Urothelium cell line (cell line): Measurements from ENCODE around the gene PPIL6.
"Not testable (repeated sequence)": the region's sequence is repeated elsewhere in the genome, so short reads cannot be mapped to it uniquely, and the experiment has no call there.

Source experiments
- DNase-seq: peaks from one replicate; pipeline ENCODE4 v3.0.0; 2011; ENCODE audit warnings: low spot score, mixed read lengths
- FAIRE-seq: peaks from 2 replicates; lab custom pipeline; 2011; peaks lifted over from hg19 to GRCh38; lab: Jason Lieb, UNC

The PPIL6 gene

DNA sequence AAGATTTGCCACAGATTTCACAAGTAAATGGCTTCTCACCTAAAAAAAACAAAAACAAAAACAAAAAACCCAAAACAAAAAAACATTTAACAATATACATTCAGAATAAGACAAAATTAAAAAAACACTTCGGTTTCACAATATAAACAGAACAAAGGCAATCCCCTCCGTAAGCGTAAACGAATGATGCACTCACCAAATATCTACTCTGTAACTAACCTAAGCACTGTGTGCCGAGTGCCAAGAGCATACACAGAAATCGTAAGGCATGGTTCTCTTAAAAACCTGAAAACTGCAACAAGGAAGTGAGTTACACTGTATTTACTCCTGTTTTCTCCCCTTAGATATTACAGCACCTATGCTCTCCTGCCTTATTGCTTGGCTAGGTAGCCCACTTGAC is 27.3 kb upstream of the PPIL6 start:
- FAIRE-seq (no peak), DNase-seq (no peak)

GRCh38 chr6:109466212-109466923 is 25.9 kb upstream of the PPIL6 start:
- DNase-seq (no peak), FAIRE-seq (no peak)

GRCh38 chr6:109465772-109466171 is 25.3 kb upstream of the PPIL6 start:
- no peak for DNase-seq
- FAIRE-seq: no peak

GRCh38 chr6:109461733-109462526 is 21.5 kb upstream of the PPIL6 start:
- FAIRE-seq (no peak), DNase-seq (no peak)

DNA sequence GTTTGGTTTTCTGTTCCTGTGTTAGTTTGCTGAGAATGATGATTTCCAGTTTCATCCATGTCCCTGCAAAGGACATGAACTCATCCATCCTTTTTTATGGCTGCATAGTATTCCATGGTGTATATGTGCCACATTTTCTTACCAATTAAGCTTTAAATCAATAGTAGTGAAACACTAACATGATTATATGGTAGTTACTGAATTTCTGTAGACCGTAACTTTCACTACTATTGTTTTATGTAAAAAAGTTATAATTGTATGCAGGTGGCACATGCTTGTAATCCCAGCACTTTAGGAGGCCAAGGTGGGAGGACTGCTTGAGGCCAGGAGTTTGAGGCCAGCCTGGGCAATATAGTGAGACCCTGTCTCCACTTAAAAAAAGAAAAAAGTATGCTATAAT is 20.8 kb upstream of the PPIL6 start:
- DNase-seq, FAIRE-seq: not testable (repeated sequence)

DNA sequence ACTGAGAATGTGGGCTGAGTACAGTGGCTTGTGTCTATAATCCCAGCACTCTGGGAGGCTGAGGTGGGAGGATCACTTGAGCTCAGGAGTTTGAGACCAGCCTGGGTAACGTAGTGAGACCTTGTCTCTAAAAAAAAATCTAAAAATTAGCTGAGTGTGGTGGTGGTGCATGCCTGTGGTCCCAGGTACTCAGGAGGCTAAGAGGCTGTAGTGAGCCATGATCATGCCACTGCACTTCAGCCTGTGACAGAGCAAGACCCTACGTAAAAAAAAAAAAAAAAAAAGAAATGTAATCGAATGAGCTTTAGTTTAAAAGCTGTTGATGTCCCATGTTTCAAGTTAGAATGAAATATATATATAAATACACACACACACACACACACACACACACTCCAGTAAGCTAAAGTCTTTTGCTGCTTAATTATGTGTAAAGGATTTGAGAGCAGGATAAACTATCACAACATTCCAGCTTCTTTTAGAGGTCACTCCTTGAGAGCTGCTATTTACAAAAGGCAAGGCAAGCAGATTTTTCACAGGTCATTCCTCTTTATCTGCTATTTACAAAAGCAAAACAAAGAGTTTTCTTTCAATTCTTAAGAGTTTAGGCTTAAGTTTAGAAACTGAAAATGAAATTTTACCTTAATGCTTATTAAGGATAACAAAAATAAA is 19.9 kb upstream of the PPIL6 start:
- DNase-seq (no peak), FAIRE-seq (no peak)

DNA sequence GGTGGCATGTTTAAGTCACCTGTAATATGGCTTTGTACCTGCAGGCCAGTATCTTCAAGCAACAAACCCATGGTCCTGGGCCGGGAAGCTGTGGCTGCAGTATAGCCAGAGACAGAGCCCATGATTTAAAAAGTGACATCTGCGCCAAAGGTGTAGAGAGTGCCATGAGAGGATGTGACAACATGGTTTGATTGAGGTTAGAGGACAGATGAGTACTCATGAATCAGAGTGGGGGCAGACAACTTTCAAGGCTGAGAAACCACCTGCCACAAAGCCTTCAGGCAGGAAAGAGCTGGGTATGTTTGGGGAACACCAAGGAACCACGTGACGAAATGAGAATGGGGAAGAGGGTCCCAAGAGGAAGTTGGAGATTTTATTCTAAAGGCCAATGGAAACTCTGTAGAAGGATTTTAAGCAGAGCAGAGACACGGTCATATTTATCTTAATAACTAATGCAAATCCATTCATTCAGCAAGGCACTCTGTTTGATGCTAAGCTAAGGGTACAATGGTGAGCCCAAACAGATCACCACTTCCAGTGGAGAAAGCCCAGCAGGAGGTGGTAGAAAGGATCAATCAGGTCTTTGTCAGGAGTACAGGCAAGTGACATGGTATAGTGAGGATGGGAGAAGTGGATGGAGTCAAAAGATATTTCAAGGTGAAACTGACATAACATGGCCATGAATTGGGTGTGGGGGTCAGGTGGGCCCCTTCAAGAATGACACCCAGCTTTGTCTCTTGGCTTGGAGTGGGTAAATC is 18.5 kb upstream of the PPIL6 start:
- no peak for FAIRE-seq
- no peak for DNase-seq

GRCh38 chr6:109457562-109457996 is 17.2 kb upstream of the PPIL6 start:
- no peak for FAIRE-seq

DNA sequence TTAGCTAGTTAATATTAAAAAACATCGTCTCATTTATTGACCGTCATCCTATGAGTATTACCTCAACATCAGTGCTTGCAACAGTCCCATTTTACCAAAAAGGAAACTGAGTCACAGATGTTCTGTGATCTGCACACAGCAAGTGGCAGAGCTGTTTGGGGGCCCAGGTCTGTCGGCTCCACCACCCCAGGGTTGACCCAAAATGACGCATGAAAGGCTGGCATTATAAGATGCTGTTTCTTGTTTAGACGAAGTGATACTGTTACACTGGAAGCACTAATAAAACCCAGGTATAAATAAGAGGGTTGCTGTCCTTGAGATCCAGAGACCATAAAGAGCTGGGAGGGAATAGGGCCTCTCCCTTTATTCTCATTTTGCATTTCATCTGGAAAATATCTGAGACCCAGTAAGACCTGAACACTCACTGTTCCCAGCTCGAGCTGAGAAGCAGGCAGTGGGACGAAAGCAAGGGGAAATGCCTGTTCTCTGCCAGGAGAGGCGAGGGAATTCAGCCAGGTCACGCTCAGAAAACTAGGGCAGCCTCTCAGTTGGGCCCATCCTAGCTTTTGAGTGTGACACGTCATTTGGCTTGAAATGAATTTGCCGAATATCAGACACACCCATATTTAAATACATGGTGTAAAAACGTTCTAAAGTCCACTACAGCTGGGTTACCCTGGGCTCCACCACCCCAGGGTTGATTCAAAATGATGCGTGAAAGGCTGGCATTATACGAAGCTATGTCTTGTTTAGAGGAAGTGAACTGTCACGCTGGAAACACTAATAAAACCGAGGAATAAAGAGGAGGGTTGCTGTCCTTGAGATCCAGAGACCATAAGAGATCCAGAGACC is 16.5 kb upstream of the PPIL6 start:
- FAIRE-seq (no peak), DNase-seq (no peak)

More at GRCh38 chr6:109457562-109457996, 17.2 kb upstream of the PPIL6 start:
- no peak for DNase-seq

DNA sequence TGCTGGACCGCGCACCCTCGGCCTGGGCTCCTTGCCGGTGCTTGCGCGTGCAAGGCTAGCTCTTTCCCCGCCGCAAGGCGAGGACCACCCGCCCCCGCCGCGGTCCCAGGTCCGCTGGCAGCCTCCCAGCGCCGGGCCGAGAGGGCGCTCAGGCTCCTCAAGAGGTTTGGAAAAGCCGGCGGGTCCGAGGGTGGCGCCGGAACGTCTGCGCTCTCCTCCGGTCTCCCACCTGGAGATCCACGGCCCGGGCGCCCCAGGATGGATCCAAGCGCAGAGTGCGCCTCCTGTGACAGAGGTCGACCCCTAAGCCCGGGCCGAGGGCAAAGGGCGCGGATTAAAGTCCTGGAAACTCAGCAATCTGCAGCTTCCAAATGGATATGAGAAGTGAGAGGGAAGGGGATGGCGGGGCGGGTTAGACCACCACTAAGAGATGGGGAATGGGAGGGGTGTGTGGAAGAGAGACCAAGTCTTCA is 15.7 kb upstream of the PPIL6 start:
- FAIRE-seq (no peak), DNase-seq (peak; percentile 37)

- peak; percentile 67 for DNase-seq
These were observed 15.1 kb upstream of the PPIL6 start, which contains the start of gene MICAL1 for GRCh38 chr6:109455437-109456110. Gene MICAL1 (minus strand): TSS chr6:109455772. CDS start chr6:109454196, 1,576 bp downstream.

DNA sequence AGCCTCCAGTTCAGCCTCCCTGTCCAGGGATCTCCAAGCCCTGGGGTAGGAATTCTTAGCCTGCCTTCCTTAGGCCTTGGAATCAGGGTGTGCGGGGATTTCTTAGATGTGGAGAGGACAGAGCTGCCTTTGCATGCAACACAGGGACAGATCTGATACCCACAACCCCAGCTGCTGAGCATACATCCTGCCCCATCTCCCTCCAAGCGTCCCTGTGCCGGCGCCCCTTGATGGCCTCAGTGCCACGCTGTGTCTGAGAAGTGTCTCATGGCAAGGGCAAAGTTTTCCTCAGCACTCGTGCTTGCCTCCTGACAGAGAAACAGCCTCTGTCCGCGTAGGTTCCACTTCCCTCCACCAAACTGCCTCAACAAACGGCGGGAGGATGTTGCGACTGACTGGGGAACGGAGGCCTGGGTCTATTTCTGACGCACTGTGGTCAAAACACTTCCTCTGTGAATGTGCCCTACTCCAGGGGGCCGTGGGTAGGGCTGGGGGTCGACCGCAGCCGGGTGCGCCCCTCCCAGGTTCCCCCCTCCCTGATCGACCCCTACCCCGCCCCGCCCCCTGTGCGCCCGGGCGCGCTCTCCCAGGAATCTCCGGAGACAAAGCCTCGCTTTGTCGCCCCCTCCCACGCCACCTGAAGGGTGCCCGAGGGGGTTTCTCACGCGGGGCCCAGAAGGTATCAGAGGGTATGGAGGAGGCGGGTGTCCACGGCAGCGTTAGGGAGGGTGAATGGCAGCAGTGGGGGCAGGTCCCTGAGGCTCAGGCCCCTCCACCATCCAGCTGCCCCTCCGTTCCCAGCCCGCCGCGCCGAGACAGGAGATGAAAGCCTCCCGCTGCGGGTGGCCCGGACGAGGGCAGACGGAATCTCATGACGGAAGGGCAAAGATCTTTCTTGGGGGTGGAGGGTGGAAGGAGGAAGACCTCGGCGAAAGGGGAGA is 14.3 kb upstream of the PPIL6 start:
- DNase-seq (peak; percentile 20), FAIRE-seq (no peak)

More at GRCh38 chr6:109455437-109456110, 15.1 kb upstream of the PPIL6 start, which contains the start of gene MICAL1:
- no peak for FAIRE-seq

DNA sequence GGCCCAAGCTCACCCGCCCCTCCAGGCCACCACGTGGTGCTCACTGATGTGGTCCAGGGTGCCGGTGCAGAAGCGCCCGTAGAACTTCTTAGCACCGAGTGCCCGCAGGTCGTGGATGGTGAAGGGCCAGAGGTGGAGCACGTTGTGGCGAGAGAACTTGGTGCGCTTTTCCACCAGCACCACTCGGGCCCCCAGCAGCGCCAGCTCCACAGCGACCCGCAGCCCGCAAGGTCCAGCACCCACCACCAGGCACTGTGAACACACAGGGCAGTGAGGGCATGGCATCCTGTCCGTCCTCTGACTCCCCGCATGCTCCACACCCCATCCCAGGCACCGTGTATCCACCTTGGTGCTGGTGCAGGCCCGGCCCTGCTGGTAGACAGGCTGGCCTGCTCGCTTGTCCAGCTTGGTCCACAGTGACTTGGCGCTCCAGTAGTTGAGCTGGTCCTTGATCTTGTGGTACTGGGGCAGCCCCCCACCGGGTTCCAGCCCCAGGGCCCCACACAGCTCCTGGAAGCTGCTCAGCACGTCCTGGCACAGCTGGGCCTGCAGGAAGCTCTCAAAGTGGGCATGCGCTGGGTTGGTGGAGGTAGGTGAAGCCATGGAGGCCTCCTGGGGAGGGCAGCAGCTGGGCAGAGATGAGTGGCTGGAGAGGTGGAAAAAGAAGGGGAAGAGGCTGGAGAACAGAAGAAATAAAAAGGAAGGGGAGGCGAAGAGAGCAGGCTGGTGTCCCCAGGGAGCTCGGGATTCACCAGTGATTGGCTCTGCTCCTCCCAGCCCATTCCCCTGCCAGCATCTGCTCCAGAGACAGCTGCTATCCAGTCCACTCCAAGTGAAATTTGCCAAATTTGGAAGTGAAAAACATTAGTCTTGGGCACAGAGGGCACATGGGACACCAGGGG is 13.4 kb upstream of the PPIL6 start:
- FAIRE-seq (no peak), DNase-seq (no peak)

- DNase-seq (no peak), FAIRE-seq (no peak)
These were observed 12.7 kb upstream of the PPIL6 start for GRCh38 chr6:109453156-109453555.

- FAIRE-seq: no peak
- no peak for DNase-seq
These were observed 11.8 kb upstream of the PPIL6 start for GRCh38 chr6:109452181-109452580.

- FAIRE-seq: no peak
- DNase-seq: no peak
These were observed 10.9 kb upstream of the PPIL6 start for GRCh38 chr6:109451376-109451775.

GRCh38 chr6:109450801-109451200 is 10.4 kb upstream of the PPIL6 start:
- no peak for FAIRE-seq
- no peak for DNase-seq
